ENCODE results near the gene PCSK4. TPM values are rescaled to one million over a fixed set of nuclear protein-coding genes. Genes with fewer than 3 reads are reported as not detected.

Gene PCSK4
- total and polyA plus RNA-seq, 2 of the 13 experiments (the other 11 are each of a cell fraction or from before 2014, with no cell fraction given): 2.0 to 2.7 TPM

DNA sequence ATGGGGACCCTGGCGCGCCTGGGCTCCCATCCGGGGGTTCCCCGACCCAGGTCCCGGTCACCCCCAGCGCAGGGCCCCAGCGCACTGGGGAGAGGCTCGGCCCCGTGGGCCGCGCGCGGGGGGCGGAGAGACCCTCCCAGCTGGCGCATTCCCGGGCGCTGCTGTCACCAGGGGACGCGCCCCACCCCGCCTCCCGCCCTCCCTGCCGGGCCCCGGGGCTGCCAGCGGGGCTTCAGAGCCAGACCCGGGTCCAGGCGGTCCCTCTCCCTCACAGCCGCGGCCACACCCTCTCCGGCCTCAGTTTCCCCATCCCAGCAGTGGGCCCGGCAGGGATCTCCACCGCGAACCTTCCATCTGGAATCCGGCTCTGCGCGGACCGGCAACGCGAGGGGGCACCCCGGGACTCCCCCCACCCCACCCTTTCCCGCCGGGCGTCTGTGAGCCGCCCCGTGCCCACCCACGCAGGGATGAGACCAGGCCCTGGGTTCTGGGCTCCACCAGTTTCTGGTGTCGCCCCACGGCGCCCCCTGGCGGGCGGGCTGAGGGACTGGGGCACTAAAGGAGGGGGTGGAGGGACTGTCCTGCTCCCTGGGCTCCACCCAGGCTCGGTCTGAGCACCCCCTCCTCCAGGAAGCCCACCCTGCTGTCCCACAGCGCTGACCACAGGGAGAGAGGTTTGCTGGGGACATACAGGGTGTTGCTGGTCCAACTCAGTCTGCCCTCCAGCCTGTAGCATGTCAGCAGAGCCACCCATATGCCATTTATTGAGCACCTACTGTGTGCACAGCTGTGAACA is 23.5 kb upstream of the PCSK4 start (continued):
- TF ChIP-seq, protein P1, sequence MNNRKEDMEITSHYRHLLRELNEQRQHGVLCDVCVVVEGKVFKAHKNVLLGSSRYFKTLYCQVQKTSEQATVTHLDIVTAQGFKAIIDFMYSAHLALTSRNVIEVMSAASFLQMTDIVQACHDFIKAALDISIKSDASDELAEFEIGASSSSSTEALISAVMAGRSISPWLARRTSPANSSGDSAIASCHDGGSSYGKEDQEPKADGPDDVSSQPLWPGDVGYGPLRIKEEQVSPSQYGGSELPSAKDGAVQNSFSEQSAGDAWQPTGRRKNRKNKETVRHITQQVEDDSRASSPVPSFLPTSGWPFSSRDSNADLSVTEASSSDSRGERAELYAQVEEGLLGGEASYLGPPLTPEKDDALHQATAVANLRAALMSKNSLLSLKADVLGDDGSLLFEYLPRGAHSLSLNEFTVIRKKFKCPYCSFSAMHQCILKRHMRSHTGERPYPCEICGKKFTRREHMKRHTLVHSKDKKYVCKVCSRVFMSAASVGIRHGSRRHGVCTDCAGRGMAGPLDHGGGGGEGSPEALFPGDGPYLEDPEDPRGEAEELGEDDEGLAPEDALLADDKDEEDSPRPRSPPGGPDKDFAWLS (CRISPR knock-in tag; IDR thresholded peaks at IDR 0.05; ENCODE audit: borderline replicate concordance): no peak
- TF ChIP-seq ZNF644 (CRISPR knock-in tag; IDR thresholded peaks at IDR 0.05; ENCODE audit: low read depth): no peak
- TF ChIP-seq, protein P2, sequence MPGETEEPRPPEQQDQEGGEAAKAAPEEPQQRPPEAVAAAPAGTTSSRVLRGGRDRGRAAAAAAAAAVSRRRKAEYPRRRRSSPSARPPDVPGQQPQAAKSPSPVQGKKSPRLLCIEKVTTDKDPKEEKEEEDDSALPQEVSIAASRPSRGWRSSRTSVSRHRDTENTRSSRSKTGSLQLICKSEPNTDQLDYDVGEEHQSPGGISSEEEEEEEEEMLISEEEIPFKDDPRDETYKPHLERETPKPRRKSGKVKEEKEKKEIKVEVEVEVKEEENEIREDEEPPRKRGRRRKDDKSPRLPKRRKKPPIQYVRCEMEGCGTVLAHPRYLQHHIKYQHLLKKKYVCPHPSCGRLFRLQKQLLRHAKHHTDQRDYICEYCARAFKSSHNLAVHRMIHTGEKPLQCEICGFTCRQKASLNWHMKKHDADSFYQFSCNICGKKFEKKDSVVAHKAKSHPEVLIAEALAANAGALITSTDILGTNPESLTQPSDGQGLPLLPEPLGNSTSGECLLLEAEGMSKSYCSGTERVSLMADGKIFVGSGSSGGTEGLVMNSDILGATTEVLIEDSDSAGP (CRISPR knock-in tag; IDR thresholded peaks at IDR 0.05; ENCODE audit: borderline replicate concordance): peak; percentile 16; the same call in 1 of the 2 replicates
- TF ChIP-seq ZMYM2 (CRISPR knock-in tag; IDR thresholded peaks at IDR 0.05): peak; percentile 86; the same call in 1 of the 2 replicates
- peak; percentile 22 for TF ChIP-seq HNRNPLL (IDR thresholded peaks at IDR 0.05; ENCODE audit: low read depth, low read length, poor library complexity, severe bottlenecking)
- TF ChIP-seq ZNF790 (CRISPR knock-in tag; IDR thresholded peaks at IDR 0.05; ENCODE audit: borderline replicate concordance): 0 out of 2 replicates have a peak, but pooled peaks have one; percentile 40
- peak; percentile 9 for TF ChIP-seq YY1 (IDR thresholded peaks at IDR 0.05; ENCODE audit: insufficient read depth, insufficient replicate concordance, low read depth, low read length)
- TF ChIP-seq NR2F6 (IDR thresholded peaks at IDR 0.05): no peak
- TF ChIP-seq NR2F6 (CRISPR knock-in tag; IDR thresholded peaks at IDR 0.05): no peak
- TF ChIP-seq SIN3A (IDR thresholded peaks at IDR 0.05; ENCODE audit: borderline replicate concordance, low read depth, low read length): peak; percentile 11; the same call in 1 of the 2 replicates
- TF ChIP-seq ZKSCAN8 (CRISPR knock-in tag; IDR thresholded peaks at IDR 0.05; ENCODE audit: borderline replicate concordance): peak; percentile 25; the same call in 1 of the 2 replicates
- TF ChIP-seq, protein P3, sequence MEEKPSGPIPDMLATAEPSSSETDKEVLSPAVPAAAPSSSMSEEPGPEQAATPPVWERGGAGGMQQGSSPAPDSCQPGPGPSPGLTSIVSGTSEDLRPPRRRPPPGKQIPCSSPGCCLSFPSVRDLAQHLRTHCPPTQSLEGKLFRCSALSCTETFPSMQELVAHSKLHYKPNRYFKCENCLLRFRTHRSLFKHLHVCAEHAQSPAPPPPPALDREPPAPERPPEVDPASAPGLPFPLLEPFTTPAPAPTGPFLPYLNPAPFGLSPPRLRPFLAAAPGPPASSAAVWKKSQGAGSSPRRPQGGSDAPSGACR (CRISPR knock-in tag; IDR thresholded peaks at IDR 0.05): 0 out of 2 replicates have a peak, but pooled peaks have one; percentile 56
- TF ChIP-seq JUND (CRISPR knock-in tag; IDR thresholded peaks at IDR 0.05): no peak
- TF ChIP-seq, protein P4, sequence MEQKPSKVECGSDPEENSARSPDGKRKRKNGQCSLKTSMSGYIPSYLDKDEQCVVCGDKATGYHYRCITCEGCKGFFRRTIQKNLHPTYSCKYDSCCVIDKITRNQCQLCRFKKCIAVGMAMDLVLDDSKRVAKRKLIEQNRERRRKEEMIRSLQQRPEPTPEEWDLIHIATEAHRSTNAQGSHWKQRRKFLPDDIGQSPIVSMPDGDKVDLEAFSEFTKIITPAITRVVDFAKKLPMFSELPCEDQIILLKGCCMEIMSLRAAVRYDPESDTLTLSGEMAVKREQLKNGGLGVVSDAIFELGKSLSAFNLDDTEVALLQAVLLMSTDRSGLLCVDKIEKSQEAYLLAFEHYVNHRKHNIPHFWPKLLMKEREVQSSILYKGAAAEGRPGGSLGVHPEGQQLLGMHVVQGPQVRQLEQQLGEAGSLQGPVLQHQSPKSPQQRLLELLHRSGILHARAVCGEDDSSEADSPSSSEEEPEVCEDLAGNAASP (CRISPR knock-in tag; IDR thresholded peaks at IDR 0.05; ENCODE audit: borderline replicate concordance): no peak
- TF ChIP-seq RELA (CRISPR knock-in tag; IDR thresholded peaks at IDR 0.05): no peak
- 0 out of 2 replicates have a peak, but pooled peaks have one; percentile 43 for TF ChIP-seq ZNF260 (CRISPR knock-in tag; IDR thresholded peaks at IDR 0.05; ENCODE audit: borderline replicate concordance, low read depth)
- TF ChIP-seq ZNF501 (CRISPR knock-in tag; IDR thresholded peaks at IDR 0.05): 0 out of 2 replicates have a peak, but pooled peaks have one; percentile 45
- no peak for TF ChIP-seq LCORL (IDR thresholded peaks at IDR 0.05)
- TF ChIP-seq LCORL (CRISPR knock-in tag; IDR thresholded peaks at IDR 0.05): peak; percentile 54; the same call in 1 of the 2 replicates
- TF ChIP-seq, protein P5, sequence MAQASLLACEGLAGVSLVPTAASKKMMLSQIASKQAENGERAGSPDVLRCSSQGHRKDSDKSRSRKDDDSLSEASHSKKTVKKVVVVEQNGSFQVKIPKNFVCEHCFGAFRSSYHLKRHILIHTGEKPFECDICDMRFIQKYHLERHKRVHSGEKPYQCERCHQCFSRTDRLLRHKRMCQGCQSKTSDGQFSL (CRISPR knock-in tag; IDR thresholded peaks at IDR 0.05): 0 out of 2 replicates have a peak, but pooled peaks have one; percentile 33
- TF ChIP-seq, protein P6, sequence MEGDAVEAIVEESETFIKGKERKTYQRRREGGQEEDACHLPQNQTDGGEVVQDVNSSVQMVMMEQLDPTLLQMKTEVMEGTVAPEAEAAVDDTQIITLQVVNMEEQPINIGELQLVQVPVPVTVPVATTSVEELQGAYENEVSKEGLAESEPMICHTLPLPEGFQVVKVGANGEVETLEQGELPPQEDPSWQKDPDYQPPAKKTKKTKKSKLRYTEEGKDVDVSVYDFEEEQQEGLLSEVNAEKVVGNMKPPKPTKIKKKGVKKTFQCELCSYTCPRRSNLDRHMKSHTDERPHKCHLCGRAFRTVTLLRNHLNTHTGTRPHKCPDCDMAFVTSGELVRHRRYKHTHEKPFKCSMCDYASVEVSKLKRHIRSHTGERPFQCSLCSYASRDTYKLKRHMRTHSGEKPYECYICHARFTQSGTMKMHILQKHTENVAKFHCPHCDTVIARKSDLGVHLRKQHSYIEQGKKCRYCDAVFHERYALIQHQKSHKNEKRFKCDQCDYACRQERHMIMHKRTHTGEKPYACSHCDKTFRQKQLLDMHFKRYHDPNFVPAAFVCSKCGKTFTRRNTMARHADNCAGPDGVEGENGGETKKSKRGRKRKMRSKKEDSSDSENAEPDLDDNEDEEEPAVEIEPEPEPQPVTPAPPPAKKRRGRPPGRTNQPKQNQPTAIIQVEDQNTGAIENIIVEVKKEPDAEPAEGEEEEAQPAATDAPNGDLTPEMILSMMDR (CRISPR knock-in tag; IDR thresholded peaks at IDR 0.05): peak; percentile 80

Data from HepG2 (cell line).